HG02763 (cell line): ENCODE data around the gene GIN1.
"Not testable (repeated sequence)": the region's sequence is repeated elsewhere in the genome, so short reads cannot be mapped to it uniquely, and the experiment has no call there.

Experiments used
- ATAC-seq: cut with Tn5 transposase; IDR thresholded peaks from one replicate; pipeline ENCODE4 v1.9.1; 2021; ENCODE audit warnings: mild to moderate bottlenecking, moderate library complexity; ENCODE audit not compliant: unreplicated experiment

Gene GIN1

GRCh38 chr5:103119765-103120606 is at the start of gene GIN1, which contains the start of gene PPIP5K2:
Gene GIN1, minus strand, starts transcription at chr5:103120138. Its CDS starts 11,431 bp downstream, at chr5:103108707.
Gene PPIP5K2, plus strand, starts transcription at chr5:103120301. Its CDS starts 9,289 bp downstream, at chr5:103129590.
- peak; percentile 95 for ATAC-seq

GRCh38 chr5:103166706-103167105 is 46.8 kb upstream of the GIN1 start:
- ATAC-seq: no peak

- no peak for ATAC-seq
Observed at GRCh38 chr5:103151156-103151555, 31.2 kb upstream of the GIN1 start.

- ATAC-seq: no peak
Observed at GRCh38 chr5:103148213-103148612, 28.3 kb upstream of the GIN1 start.

- ATAC-seq: no peak
Observed at GRCh38 chr5:103145196-103145595, 25.3 kb upstream of the GIN1 start.

GRCh38 chr5:103142132-103142531 is 22.2 kb upstream of the GIN1 start:
- not testable (repeated sequence) for ATAC-seq

- peak; percentile 98 for ATAC-seq
Observed at GRCh38 chr5:103139264-103139865, 19.4 kb upstream of the GIN1 start.

GRCh38 chr5:103138202-103138690 is 18.3 kb upstream of the GIN1 start:
- no peak for ATAC-seq

- no peak for ATAC-seq
Observed at GRCh38 chr5:103135461-103135860, 15.5 kb upstream of the GIN1 start.

- ATAC-seq: no peak
Observed at GRCh38 chr5:103133231-103133630, 13.3 kb upstream of the GIN1 start.

- no peak for ATAC-seq
Observed at GRCh38 chr5:103132684-103133083, 12.7 kb upstream of the GIN1 start.

GRCh38 chr5:103128202-103128601 is 8.3 kb upstream of the GIN1 start:
- no peak for ATAC-seq

GRCh38 chr5:103127292-103127817 is 7.4 kb upstream of the GIN1 start:
- ATAC-seq: no peak

- no peak for ATAC-seq
Observed at GRCh38 chr5:103126557-103126956, 6.6 kb upstream of the GIN1 start.

GRCh38 chr5:103122242-103122641 is 2.3 kb upstream of the GIN1 start:
- ATAC-seq: no peak

- ATAC-seq: no peak
Observed at GRCh38 chr5:103120607-103121200, 766 bp upstream of the GIN1 start.

- ATAC-seq: no peak
Observed at GRCh38 chr5:103119070-103119764, 721 bp downstream of the GIN1 start.

GRCh38 chr5:103117471-103117991 is 2.4 kb downstream of the GIN1 start:
- ATAC-seq: no peak

GRCh38 chr5:103114440-103114839 is 5.5 kb downstream of the GIN1 start:
- ATAC-seq: no peak

GRCh38 chr5:103112910-103113309 is 7.0 kb downstream of the GIN1 start:
- ATAC-seq: no peak

GRCh38 chr5:103111468-103111867 is 8.5 kb downstream of the GIN1 start:
- ATAC-seq: no peak
